Sigmoid colon (tissue), 4 donors: ENCODE results near the gene DMRTB1.
"Not testable (repeated sequence)": the region's sequence is repeated elsewhere in the genome, so short reads cannot be mapped to it uniquely, and the experiment has no call there.

Experiments used
- EP300 ChIP-seq, 4 donors: sonication (generic); formaldehyde crosslinking; IDR thresholded peaks; one replicate each; pipeline ENCODE4 v1.6.1; 2017; ENCODE audit warnings: antibody characterized with exemption in 4 of 4
- POLR2A ChIP-seq, 2 donors: fragments of 450-650 bp; IDR thresholded peaks; one replicate each; pipeline ENCODE4 v1.6.1; 2016; ENCODE audit warnings: antibody characterized with exemption in 2 of 2, mild to moderate bottlenecking in 2 of 2, moderate library complexity in 2 of 2
- POLR2AphosphoS5 ChIP-seq, 4 donors: sonication (generic); formaldehyde crosslinking; IDR thresholded peaks; one replicate each; pipeline ENCODE4 v1.6.1; 2017; ENCODE audit warnings: antibody characterized with exemption in 4 of 4
- TF ChIP-seq, protein P1 (sequence below), 4 experiments: fragments of 450-650 bp in 3 of 4; fragments of 200-600 bp in 1 of 4; IDR thresholded peaks; one replicate each; pipeline ENCODE4 v1.5.1; 2016 to 2019; ENCODE audit warnings: antibody characterized with exemption in 4 of 4, mild to moderate bottlenecking in 3 of 4, moderate library complexity in 2 of 4

DNA sequence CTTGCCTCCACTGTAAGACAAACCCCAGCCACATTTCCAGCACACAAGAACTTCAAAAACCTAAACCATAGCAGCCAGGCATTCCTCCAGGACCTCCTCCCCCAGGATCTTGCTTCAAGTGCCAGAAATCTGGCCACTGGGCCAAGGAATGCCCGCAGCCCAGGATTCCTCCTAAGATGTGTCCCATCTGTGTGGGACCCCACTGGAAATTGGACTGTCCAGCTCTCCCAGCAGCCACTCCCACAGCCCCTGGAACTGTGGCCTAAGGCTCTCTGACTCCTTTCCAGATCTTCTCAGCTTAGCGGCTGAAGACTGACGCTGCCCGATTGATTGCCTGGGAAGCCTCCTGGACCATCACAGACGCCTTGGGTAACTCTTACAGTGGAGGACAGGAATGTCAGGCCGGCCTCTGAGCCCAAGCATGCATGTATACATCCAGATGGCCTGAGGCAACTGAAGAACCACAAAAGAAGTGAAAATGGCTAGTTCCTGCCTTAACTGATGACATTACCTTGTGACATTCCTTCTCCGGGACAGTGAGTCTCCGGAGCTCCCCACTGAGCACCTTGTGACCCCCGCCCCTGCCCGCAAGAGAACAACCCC lies 24.7 kb upstream of the DMRTB1 start:
- TF ChIP-seq, protein P1, sequence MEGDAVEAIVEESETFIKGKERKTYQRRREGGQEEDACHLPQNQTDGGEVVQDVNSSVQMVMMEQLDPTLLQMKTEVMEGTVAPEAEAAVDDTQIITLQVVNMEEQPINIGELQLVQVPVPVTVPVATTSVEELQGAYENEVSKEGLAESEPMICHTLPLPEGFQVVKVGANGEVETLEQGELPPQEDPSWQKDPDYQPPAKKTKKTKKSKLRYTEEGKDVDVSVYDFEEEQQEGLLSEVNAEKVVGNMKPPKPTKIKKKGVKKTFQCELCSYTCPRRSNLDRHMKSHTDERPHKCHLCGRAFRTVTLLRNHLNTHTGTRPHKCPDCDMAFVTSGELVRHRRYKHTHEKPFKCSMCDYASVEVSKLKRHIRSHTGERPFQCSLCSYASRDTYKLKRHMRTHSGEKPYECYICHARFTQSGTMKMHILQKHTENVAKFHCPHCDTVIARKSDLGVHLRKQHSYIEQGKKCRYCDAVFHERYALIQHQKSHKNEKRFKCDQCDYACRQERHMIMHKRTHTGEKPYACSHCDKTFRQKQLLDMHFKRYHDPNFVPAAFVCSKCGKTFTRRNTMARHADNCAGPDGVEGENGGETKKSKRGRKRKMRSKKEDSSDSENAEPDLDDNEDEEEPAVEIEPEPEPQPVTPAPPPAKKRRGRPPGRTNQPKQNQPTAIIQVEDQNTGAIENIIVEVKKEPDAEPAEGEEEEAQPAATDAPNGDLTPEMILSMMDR (IDR thresholded peaks at IDR 0.05), result not testable (repeated sequence)
- not testable (repeated sequence) for TF ChIP-seq POLR2A, POLR2AphosphoS5, EP300 (IDR thresholded peaks at IDR 0.05)
